Measurements from ENCODE around the gene FZD8. TPM values are rescaled to one million over a fixed set of nuclear protein-coding genes. Genes with fewer than 3 reads are reported as not detected.

Gene FZD8
- total RNA-seq, 2 donors from 2014 or later = 12.4 to 21.3 TPM

DNA sequence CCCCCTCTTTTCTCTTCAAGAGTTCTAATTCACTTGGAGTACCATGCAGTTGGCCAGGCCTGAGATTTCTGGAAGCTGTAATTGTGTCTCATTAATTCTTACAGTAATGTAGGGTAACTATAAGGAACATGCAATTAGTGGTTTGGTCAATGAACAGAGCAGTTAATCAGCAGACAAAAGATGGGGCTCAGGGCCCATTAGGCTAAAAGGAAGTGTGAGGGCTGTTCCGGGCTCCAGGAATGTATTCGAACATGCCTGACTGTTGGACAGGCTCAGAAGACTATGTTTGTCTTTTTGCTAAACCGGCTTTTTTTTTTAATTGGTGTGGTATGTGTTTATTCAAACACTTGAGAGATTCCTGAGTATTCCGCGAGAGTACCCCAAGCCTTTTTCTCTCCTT, 42.5 kb upstream of the FZD8 start:
- H3K27me3 ChIP-seq (replicated peaks; ENCODE audit: insufficient read depth) = no peaks in the 10 kb centered on the region

DNA sequence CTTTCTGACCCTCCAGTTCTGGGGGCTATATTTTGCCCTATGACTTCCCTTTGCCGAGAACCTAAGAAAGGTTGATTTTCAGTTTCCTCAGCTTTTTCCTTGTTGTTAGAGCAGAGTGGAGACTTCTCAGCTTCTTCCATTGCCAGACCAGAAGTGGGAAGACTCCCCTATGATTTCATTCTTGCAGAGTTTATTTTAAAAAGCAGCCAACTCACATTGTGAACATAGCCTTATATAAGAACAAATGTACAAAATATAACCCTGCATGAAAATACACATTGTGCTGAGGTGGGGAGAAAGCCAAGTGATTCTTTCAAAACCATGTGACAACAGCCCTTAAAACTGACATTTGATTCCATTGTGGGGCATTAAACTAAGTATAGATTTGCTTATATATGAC, 33.8 kb upstream of the FZD8 start:
- no peak for DNase-seq (ENCODE audit: low spot score)
- Histone ChIP-seq H3K27ac (no peak overlapping the region), H3K27me3 (replicated peaks; ENCODE audit: insufficient read depth) (no peaks in the 10 kb centered on the region), H3K4me1 (ENCODE audit: control insufficient read depth in 1 of 2, low read depth in 2 of 2) (no peaks in the 10 kb centered on the region), H3K4me3 (no peak overlapping the region), H3K36me3 (no peaks in the 10 kb centered on the region), H3K9me3 (no peaks in the 10 kb centered on the region)
- TF ChIP-seq CTCF (IDR thresholded peaks at IDR 0.05) = no peak
- ATAC-seq (ENCODE audit: insufficient number of reproducible peaks, low FRiP score, low read depth) = no peak

More for the DNA sequence above, 42.5 kb upstream of the FZD8 start:
- Histone ChIP-seq H3K4me3 (no peak overlapping the region), H3K9me3 (no peaks in the 10 kb centered on the region), H3K27ac (no peak overlapping the region), H3K36me3 (no peaks in the 10 kb centered on the region), H3K4me1 (ENCODE audit: control insufficient read depth in 1 of 2, low read depth in 2 of 2) (no peaks in the 10 kb centered on the region)
- ATAC-seq (ENCODE audit: insufficient number of reproducible peaks, low FRiP score, low read depth) (no peak), DNase-seq (ENCODE audit: low spot score) (no peak)
- TF ChIP-seq CTCF (IDR thresholded peaks at IDR 0.05) = no peak

- Histone ChIP-seq H3K36me3 (no peaks in the 10 kb centered on the region), H3K27ac (no peak overlapping the region), H3K4me3 (no peak overlapping the region), H3K27me3 (replicated peaks; ENCODE audit: insufficient read depth) (no peaks in the 10 kb centered on the region), H3K9me3 (no peaks in the 10 kb centered on the region), H3K4me1 (ENCODE audit: control insufficient read depth in 1 of 2, low read depth in 2 of 2) (no peaks in the 10 kb centered on the region)
- DNase-seq (ENCODE audit: low spot score) (no peak), ATAC-seq (ENCODE audit: insufficient number of reproducible peaks, low FRiP score, low read depth) (no peak)
- no peak for TF ChIP-seq CTCF (IDR thresholded peaks at IDR 0.05)
Observed at GRCh38 chr10:35674843-35675242, 32.7 kb upstream of the FZD8 start.

DNA sequence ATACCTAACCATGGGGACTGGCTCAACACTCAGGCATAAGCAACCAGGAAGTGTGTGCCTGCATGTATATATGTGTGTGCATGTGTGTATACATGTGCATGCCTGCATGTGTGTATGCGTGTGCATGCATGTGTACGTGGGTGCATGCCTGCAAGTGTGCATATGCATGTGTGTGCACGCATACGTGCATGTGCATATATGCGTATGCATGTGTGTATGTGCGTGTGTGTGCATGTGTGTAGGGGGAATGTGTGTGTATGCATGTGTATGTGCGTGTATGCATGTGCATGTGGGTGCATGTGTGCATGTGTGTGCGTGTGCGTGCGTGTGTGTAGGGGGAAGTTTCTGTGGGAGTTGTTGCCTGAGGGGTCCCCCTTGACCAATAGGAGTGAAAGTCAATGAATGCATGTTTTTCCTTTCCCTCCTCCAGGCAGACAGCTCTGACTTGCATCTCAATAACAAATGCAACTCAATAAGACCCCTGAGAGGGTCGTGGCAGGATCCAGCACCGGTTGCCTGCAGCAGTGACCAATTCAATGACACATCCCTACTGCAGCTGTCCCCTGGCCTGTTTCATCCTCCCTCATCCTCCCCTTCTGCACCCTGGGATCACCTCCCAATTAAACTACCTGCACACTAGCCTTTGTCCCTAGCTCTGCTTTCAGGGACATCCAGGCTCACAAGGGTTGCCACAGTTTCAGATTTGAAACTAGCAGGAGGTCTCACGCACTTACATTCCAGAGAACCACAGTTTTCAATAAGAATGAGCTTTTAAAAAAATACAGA, 27.0 kb upstream of the FZD8 start:
- Histone ChIP-seq H3K9me3 (no peaks in the 10 kb centered on the region), H3K27me3 (replicated peaks; ENCODE audit: insufficient read depth) (no peaks in the 10 kb centered on the region), H3K36me3 (no peaks in the 10 kb centered on the region), H3K4me3 (no peak overlapping the region), H3K4me1 (ENCODE audit: control insufficient read depth in 1 of 2, low read depth in 2 of 2) (no peaks in the 10 kb centered on the region), H3K27ac (no peak overlapping the region)
- no peak for ATAC-seq (ENCODE audit: insufficient number of reproducible peaks, low FRiP score, low read depth)
- TF ChIP-seq CTCF (IDR thresholded peaks at IDR 0.05) = no peak
- DNase-seq (ENCODE audit: low spot score) = no peak

- no peaks in the 10 kb centered on the region for H3K27me3 ChIP-seq (replicated peaks; ENCODE audit: insufficient read depth)
- H3K9me3 ChIP-seq = no peaks in the 10 kb centered on the region
- DNase-seq (ENCODE audit: low spot score) (no peak), ATAC-seq (ENCODE audit: insufficient number of reproducible peaks, low FRiP score, low read depth) (no peak)
- H3K27ac ChIP-seq = no peak overlapping the region
- no peaks in the 10 kb centered on the region for H3K4me1 ChIP-seq (ENCODE audit: control insufficient read depth in 1 of 2, low read depth in 2 of 2)
- TF ChIP-seq CTCF (IDR thresholded peaks at IDR 0.05) = no peak
- H3K4me3 ChIP-seq = no peak overlapping the region
- no peaks in the 10 kb centered on the region for H3K36me3 ChIP-seq
Observed at GRCh38 chr10:35667971-35668370, 25.9 kb upstream of the FZD8 start.

Data from thoracic aorta (tissue), 2 donors.